LNCAP (cell line): ENCODE results near the gene ALG5.

Experiments used
- CTCF ChIP-seq: fragments of 450-650 bp; IDR thresholded peaks from 2 replicates; pipeline ENCODE4 v1.5.1; 2017; ENCODE audit warnings: mild to moderate bottlenecking

ALG5 gene

DNA sequence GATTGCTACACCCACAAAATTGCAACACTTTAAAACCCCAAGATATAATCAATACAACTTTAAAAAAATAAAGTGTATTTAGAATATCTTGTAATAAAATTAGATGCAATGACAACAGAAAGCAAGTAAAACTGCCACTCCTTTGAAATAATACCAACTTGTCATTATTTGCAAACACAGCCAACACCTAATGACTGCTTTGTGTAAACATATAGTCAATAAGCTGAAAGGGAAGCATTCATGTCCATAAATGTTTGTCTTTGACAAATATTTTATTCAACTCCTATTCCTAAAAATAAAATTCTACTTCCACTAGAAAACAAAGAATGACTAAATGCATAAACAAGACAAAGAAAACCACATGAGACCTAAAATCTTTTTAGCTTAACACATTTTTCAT is 85.7 kb downstream of the ALG5 start:
- no peak for TF ChIP-seq CTCF

DNA sequence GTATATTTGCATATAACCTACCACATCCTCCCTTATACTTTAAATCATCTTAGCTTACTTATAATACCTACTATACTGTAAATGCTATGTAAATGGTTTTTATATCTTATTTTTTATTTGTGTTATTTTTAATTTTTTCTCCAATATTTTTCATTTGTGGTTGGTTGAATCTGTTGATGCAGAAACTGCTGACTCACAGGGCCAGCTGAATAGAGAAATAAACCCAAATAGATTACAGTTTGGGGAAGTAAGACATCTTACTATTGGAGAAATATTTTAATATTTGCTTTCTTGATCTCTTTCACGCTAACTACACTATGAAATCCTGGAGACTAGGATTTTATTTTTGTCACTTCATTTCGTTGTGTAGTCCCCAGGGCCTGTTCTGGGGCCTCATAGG is 86.2 kb downstream of the ALG5 start:
- no peak for TF ChIP-seq CTCF

DNA sequence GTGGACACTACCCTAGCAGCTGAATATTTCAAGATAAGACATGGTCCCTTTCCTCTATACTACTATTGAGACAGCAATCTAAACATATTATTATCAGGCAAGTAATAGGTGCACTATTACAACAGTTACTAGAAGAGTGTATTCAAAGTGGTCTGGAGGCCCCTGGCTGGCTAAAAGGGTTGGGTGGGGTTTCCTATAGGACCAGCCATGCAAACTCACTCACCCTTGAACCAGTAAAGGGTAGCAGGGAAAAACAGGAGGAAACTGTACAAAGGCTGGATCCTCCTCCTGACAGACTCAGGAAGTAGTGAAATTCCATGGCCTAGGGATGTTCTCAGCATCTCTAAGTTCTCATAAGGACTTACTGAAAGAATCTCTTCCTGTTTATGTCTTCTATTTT is 86.8 kb downstream of the ALG5 start:
- no peak for TF ChIP-seq CTCF

- no peak for TF ChIP-seq CTCF
Observed at GRCh38 chr13:36910545-36910944, 88.6 kb downstream of the ALG5 start.

GRCh38 chr13:36907821-36908220 is 91.3 kb downstream of the ALG5 start:
- TF ChIP-seq CTCF: no peak

DNA sequence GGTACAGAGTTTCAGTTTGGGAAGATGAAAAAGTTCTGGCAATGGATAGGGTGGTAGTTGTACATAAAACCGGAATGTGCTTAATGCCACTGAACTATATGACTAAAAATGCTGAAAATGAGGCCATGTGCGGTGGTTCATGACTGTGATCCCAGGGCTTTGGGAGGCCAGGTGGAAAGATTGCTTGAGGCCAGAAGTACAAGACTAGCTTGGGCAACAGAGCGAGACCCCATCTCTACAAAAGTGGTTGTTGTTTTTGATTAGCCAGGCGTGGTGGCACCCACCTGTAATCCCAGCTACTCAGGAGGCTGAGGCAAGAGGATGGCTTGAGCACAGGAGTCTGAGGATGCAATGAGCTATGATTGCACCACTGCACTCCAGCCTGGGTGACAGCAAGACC is 91.9 kb downstream of the ALG5 start:
- TF ChIP-seq CTCF: no peak

DNA sequence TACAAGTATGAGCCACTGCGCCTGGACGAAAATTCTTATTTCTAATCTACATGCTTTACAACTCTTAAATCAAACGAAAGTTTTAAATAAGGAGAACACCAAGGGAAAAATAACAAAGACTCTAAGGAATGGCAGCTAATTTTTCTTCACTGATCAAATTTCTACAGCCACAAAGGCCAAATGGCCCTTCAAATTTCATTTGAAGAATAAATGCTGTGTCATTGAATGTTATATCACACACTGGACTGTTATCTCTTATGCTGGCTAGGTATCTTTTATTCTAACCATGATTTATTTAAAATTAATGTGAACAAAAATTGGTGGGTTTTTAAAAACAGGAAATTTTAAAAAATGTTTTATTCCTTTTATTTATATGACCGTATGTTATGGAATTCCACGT is 93.2 kb downstream of the ALG5 start:
- TF ChIP-seq CTCF: no peak

- no peak for TF ChIP-seq CTCF
Observed at GRCh38 chr13:36903925-36904595, 95.1 kb downstream of the ALG5 start.
